ENCODE measurements around the gene EIF4G1.
"Not testable (repeated sequence)": the region's sequence is repeated elsewhere in the genome, so short reads cannot be mapped to it uniquely, and the experiment has no call there.

The EIF4G1 gene, protein sequence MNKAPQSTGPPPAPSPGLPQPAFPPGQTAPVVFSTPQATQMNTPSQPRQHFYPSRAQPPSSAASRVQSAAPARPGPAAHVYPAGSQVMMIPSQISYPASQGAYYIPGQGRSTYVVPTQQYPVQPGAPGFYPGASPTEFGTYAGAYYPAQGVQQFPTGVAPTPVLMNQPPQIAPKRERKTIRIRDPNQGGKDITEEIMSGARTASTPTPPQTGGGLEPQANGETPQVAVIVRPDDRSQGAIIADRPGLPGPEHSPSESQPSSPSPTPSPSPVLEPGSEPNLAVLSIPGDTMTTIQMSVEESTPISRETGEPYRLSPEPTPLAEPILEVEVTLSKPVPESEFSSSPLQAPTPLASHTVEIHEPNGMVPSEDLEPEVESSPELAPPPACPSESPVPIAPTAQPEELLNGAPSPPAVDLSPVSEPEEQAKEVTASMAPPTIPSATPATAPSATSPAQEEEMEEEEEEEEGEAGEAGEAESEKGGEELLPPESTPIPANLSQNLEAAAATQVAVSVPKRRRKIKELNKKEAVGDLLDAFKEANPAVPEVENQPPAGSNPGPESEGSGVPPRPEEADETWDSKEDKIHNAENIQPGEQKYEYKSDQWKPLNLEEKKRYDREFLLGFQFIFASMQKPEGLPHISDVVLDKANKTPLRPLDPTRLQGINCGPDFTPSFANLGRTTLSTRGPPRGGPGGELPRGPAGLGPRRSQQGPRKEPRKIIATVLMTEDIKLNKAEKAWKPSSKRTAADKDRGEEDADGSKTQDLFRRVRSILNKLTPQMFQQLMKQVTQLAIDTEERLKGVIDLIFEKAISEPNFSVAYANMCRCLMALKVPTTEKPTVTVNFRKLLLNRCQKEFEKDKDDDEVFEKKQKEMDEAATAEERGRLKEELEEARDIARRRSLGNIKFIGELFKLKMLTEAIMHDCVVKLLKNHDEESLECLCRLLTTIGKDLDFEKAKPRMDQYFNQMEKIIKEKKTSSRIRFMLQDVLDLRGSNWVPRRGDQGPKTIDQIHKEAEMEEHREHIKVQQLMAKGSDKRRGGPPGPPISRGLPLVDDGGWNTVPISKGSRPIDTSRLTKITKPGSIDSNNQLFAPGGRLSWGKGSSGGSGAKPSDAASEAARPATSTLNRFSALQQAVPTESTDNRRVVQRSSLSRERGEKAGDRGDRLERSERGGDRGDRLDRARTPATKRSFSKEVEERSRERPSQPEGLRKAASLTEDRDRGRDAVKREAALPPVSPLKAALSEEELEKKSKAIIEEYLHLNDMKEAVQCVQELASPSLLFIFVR (N-terminal part only)

DNA sequence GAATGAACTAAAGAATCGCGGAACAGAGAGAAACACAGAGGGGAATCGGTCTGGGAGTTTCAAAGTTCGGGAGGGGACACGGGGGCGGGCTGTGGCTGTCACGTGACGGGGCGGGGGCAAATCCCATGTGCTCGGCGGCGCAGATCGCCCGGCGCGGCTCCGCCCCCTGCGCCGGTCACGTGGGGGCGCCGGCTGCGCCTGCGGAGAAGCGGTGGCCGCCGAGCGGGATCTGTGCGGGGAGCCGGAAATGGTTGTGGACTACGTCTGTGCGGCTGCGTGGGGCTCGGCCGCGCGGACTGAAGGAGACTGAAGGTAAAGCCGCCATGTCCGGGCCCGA lies at the start of gene EIF4G1:
TSS of gene EIF4G1 (plus strand) at position 244 of the 337 bp plus-strand sequence. CDS start 1,191 bp downstream, outside the sequence.
- peak; percentile 85 for DNase-seq (ENCODE audit: low read depth, low spot score)

DNA sequence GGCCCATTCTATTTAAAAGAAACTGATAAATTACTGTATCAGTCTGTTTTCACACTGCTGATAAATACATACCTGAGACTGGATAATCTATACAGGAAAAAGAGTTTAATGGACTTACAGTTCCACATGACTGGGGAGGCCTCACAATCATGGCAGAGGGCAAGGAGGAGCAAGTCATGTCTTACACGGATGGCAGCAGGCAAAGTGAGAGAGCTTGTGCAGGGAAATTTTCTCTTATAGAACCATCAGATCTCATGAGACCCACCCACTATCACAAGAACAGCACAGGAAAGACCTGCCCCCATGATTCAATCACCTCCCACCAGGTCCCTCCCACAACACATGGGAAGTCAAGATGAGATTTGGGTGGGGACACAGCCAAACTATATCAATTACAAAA lies 47.2 kb upstream of the EIF4G1 start:
- not testable (repeated sequence) for DNase-seq (ENCODE audit: low read depth, low spot score)

DNA sequence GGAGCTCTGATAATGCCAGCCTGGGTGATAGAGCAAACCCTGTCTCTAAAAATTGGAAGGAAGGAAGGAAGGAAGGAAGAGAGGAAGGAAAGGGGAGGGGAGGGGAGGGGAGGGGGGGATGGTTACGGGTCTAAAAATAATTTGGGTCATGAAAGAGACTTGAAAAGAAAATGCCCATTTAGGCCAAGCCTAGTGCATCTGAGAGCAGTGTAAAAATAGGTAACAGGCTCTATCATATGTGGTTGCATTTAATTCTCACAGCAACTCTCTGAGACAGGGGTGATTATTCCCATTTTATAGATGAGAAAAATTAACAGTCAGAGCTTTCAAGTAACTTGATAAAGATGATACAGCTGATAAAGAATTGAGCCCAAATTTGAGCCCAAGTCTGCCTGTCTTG lies 42.1 kb upstream of the EIF4G1 start:
- DNase-seq (ENCODE audit: low read depth, low spot score): no peak

DNA sequence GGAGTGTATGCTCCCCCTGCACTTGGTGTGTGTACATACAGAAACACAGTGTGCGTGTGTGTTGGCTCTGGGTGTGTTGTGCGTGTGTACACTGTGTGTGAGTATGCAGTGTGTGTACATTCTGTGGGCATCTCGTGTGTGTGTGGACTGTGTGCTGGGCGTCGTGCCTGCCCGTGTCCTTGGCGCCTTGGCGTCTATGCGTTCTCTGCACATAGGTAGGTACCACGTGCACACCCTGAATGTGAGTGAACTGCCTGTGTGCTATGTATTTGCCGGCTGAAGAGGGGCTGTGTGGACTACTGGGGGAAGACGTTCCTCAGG lies 39.1 kb upstream of the EIF4G1 start:
- DNase-seq (ENCODE audit: low read depth, low spot score): no peak

DNA sequence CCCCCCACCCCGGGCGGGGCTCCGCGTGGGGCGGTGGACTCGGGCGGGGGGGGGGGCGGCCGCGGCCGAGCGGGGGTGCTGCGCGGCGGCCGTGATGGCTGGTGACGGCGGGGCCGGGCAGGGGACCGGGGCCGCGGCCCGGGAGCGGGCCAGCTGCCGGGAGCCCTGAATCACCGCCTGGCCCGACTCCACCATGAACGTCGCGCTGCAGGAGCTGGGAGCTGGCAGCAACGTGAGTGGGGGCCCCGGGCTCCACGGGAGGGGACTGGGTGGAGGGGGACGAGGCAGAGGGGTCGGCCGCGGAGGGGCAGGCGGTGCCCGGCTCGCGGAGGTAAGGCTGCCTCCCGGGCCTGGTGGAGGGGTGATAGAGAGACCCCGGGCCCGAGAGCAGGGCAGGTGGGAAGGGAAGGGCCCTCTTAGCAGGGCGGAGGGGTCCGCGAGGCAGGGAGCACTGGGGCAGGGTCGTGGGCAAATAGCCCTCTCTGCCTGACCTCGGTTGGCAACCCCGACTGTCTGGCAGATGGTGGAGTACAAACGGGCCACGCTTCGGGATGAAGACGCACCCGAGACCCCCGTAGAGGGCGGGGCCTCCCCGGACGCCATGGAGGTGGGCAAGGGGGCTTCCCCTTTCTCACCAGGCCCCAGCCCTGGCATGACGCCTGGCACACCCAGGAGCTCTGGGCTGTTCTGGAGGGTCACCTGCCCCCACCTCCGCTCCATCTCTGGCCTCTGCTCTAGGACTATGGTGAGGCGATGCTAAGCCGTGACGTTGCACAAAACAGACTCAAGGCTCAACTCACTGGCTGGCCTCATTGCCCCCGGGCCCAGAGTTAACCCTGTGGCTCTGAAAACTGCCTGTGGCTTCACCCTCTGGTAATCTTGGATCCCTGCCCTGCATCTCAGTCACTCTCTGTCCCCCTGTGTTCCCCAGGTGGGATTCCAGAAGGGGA lies 38.2 kb upstream of the EIF4G1 start, which contains the start of gene ECE2:
TSS of gene ECE2 (plus strand) at position 62 of the 950 bp plus-strand sequence. CDS start at position 194, 132 bp downstream.
- no peak for DNase-seq (ENCODE audit: low read depth, low spot score)

DNA sequence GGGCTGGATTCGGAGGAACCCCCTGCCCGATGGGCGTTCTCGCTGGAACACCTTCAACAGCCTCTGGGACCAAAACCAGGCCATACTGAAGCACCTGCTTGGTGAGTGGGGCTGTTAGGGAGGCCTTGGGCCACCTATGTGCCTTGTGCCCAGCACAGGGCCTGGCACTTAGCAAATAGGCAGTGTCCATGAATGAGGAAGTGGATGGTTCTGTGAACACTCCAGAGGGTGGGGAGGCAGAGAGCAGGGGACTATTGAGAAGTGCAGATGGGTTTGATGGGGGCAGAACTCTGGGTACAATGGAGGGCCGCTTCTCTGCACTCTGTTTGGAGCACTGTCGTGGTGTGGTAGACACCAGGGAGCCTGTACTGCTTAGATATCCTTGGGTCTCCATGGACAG lies 37.0 kb upstream of the EIF4G1 start:
- DNase-seq (ENCODE audit: low read depth, low spot score): no peak

DNA sequence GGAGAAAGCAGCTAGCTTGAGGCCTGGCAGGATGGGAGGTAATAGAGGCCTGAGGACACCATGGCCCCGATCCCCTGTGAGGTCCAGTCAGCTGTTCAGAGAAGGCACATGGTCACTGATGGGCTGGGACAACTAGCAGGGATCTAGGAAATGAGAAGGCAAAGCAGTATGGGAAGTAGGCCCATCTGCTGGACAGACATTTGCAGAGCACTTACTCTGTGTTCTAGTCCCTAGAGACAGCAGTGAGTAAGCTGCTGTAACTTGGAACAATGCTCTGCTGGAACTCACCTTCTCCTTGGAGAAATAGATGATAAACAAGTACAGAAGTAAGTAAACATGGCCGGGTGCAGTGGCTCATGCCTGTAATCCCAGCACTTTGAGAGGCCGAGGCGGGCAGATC lies 31.5 kb upstream of the EIF4G1 start:
- DNase-seq (ENCODE audit: low read depth, low spot score): no peak

DNA sequence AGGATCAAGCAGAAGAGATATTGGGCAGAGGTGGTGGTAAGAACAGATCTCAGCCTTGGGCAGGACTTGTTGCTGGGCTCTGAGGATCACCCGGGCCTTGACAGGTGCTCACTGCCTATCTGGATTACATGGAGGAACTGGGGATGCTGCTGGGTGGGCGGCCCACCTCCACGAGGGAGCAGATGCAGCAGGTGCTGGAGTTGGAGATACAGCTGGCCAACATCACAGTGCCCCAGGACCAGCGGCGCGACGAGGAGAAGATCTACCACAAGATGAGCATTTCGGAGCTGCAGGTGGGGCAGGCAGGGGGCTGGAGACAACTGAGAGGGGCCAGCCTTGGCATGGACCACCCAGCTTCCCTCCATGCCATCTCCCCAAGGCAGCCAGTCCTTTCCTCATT lies 30.7 kb upstream of the EIF4G1 start:
- no peak for DNase-seq (ENCODE audit: low read depth, low spot score)

DNA sequence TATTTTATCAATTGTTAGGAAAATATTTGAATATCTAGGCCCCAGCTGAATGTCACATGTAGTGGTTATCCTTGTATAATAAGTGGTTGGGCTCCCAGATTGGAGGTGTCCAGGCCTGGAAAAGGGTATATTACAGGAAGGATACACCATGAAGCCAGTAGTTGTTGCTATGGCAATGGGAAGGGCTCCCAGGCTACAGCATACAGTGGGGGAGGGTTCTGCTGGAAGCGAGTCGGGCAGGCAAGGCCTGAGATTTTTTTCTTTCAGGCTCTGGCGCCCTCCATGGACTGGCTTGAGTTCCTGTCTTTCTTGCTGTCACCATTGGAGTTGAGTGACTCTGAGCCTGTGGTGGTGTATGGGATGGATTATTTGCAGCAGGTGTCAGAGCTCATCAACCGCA lies 29.7 kb upstream of the EIF4G1 start:
- DNase-seq (ENCODE audit: low read depth, low spot score): no peak

DNA sequence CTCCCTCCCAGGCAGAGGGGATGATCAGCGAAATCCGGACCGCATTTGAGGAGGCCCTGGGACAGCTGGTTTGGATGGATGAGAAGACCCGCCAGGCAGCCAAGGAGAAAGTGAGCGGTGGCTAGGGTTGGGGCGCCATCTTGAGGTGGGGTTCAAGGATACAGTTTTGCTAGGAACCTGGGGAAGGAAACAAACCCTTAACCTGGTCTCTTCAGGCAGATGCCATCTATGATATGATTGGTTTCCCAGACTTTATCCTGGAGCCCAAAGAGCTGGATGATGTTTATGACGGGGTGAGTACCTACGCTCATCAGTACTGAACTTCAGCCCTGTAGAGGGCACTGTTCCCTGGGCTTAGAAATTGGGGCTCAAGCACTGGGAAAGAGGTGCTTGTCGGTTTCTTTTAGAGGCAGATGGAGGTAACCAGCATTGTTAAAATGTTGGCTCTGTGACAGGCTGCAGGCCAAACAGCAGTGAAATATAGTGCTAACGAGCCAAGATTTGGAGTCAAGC lies 24.9 kb upstream of the EIF4G1 start:
- no peak for DNase-seq (ENCODE audit: low read depth, low spot score)

DNA sequence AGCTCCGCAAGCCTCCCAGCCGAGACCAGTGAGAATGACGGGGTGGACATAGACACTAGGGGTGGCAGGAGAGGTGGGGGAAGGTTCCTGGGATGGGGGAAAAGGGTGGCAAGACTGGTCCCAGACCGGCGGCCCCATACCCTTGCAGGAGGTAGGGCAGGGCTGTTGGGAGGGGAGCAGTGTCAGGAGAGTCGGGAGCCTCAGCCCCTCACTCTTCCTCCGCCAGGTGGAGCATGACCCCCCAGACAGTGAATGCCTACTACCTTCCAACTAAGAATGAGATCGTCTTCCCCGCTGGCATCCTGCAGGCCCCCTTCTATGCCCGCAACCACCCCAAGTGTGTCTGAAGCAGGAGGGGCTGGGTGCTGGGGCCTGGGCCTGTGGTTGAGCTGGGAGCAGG lies 24.1 kb upstream of the EIF4G1 start:
- DNase-seq (ENCODE audit: low read depth, low spot score): no peak

DNA sequence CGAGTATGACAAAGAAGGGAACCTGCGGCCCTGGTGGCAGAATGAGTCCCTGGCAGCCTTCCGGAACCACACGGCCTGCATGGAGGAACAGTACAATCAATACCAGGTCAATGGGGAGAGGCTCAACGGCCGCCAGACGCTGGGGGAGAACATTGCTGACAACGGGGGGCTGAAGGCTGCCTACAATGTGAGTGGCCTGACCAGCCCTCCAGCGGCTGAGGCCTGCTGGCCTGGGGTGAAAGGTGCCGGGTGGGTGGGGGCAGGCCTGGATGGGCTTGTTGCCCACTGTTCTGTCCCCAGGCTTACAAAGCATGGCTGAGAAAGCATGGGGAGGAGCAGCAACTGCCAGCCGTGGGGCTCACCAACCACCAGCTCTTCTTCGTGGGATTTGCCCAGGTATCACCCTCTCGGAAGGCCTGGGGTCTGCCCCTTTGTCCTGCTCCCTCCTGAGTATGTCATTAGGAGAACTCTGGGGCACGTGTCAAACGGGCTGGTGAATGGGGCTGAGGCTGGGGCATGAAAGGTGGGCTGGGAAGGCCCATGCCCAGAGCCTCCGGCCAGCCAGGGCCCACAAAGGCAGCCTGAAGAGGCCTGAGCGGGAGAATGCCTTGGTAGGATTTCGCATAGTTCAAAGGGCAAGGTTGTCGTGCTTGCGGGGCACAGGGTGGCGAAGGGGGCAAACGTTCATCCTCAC lies 23.2 kb upstream of the EIF4G1 start:
- no peak for DNase-seq (ENCODE audit: low read depth, low spot score)

DNA sequence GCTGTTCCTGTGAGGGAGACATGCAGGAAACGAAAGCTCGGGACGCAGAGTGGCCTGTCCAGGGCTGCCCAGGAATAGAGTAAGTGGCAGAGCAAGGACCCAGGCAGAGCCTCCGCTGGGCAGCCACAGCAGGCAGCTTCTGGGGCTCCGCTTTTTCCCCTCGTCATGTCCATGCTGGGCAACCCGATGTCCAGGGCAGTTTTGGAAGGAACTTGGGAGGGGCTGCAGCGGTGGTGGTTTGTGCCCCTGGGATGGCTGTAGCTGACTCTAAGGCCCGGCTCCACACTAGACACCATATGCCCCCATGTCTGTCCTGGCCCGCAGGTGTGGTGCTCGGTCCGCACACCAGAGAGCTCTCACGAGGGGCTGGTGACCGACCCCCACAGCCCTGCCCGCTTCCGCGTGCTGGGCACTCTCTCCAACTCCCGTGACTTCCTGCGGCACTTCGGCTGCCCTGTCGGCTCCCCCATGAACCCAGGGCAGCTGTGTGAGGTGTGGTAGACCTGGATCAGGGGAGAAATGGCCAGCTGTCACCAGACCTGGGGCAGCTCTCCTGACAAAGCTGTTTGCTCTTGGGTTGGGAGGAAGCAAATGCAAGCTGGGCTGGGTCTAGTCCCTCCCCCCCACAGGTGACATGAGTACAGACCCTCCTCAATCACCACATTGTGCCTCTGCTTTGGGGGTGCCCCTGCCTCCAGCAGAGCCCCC lies 22.5 kb upstream of the EIF4G1 start:
- no peak for DNase-seq (ENCODE audit: low read depth, low spot score)

DNA sequence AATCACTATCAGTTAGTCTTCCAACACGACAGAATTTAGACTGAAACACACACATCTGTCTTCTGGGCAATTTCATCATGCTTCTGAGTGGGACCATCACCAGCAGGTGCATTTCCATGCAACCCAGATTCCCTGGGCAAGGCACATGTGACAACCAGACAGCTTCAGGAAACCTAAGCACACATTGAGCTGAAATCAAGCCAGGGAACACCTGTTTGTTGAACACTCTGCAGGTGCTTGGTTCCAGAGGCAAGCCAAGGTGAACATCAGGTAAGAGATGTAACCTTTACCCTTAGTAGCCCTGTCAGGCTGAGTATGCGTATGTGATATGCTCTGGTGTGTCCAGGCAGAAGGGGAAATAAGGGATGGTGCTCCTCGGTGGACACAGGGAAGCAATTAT lies 18.6 kb upstream of the EIF4G1 start:
- no peak for DNase-seq (ENCODE audit: low read depth, low spot score)

DNA sequence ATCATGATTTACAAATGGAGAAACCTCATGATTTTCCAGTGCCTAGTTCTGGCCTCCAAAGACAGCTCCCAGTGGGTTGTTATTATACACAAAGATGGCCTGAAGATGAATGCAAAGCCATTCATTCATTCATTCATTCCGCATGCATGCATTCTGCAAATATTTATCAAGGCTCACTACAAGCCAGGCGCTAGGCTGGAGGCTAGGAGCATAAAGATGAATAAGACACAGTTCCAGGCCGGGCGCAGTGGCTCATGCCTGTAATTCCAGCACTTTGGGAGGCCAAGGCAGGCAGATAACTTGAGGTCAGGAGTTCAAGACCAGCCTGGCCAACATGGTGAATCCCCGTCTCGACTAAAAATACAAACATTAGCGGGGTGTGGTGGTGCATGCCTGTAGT lies 17.8 kb upstream of the EIF4G1 start:
- DNase-seq (ENCODE audit: low read depth, low spot score): no peak

DNA sequence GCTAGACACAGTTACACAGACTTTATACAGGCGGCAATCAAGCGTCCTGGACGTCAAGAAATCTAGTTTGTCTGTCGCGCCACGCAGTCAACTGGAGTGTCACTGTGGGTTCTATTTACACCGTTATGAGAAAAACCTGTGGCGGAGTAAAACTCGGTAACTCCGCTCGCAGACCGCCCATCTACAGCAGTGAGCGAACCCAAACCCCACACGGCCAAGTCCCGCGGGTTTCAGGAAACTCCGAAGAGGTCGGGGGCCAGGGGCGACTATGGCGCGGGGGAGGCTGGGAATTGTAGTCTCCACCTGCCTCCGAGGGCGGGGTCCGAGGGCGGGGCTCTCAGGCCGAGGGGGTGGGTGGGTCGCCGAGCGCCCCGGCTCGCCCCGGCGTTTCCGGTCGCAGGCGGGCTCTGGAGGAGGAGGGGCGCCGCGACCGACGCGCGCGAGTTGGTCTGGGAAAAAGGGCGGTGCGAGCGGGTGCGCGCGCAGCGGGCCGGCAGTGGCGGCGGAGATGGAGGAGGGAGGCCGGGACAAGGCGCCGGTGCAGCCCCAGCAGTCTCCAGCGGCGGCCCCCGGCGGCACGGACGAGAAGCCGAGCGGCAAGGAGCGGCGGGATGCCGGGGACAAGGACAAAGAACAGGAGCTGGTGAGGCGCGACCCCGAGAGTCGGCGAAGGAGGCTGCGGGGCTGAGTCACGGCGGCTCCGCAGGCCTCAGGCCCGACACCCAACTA lies 15.5 kb upstream of the EIF4G1 start, which contains the start of gene PSMD2:
TSS of gene PSMD2 (plus strand) at position 483 of the 729 bp plus-strand sequence. CDS start at position 509, 26 bp downstream.
- DNase-seq (ENCODE audit: low read depth, low spot score): peak; percentile 90

DNA sequence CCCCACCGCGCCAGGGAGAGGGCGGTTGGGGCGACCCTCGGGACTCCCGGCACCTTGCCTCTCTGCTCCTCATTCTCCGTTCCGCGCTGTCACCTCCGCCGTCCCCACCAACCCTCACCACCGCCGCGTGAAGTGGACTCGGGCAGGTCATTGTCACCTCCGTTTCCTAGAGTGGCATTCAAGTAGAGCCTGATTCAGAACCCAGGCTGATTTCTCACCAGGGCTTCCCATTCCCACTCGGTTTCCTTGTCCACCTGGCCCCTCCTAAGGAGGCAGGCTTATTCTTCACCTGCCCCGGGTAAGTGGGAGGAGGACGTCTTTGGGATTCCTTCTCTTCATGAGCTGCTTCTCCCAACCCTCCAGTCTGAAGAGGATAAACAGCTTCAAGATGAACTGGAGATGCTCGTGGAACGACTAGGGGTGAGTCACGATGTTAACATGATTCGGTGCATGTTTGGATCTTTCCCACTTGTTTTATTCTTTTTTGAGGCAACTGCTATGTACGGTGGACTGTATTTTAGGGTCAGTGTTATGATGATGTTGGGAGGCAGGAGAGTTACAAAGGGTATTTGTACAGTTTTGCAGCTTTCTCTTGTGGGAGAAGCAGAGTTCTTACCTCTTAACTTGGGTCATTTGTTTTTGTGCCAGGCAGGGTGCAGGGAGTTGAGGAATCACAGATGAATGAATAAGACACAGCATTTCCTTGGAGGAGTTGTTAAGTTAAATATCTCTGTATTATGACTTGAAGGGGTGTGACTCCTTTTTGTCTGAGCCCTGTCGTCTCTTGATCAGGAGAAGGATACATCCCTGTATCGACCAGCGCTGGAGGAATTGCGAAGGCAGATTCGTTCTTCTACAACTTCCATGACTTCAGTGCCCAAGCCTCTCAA lies 14.7 kb upstream of the EIF4G1 start:
- no peak for DNase-seq (ENCODE audit: low read depth, low spot score)

DNA sequence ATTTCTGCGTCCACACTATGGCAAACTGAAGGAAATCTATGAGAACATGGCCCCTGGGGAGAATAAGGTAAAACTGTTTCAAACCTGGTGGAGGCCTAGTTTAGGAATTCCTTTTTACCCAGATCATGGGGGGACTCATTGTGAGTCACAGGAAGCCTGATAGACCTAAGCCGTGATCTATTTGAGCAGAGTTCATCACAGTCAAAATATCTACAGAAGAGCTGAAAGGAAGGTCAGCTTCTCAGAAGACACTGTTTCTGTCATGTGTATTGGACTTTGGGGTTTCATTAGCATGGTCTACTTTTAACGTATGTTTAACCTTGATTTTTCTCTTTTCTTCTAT lies 14.1 kb upstream of the EIF4G1 start:
- no peak for DNase-seq (ENCODE audit: low read depth, low spot score)

Measured in smooth muscle cell of the brain vasculature (primary cell).